Keratinocyte (primary cell): ENCODE measurements around the gene CARD11. TPM values are rescaled to one million over a fixed set of nuclear protein-coding genes. Genes with fewer than 3 reads are reported as not detected.

ENCODE experiments used
- DNase-seq: peaks from one replicate; pipeline ENCODE4 v3.0.0-alpha.2; 2011; ENCODE audit warnings: low read depth, missing footprints, low spot score
- FAIRE-seq: peaks from 2 replicates; lab custom pipeline; 2011; peaks lifted over from hg19 to GRCh38; lab: Jason Lieb, UNC
- H2AFZ ChIP-seq: 2 replicates; pipeline ENCODE4 v1.6.0; 2012; ENCODE audit warnings: low read length, control low read depth, inconsistent platforms; ENCODE audit not compliant: control insufficient read depth
- H3K27ac ChIP-seq: 2 replicates; pipeline ENCODE4 v1.5.1; 2011; ENCODE audit warnings: low read length; ENCODE audit not compliant: control insufficient read depth, insufficient read depth
- H3K27me3 ChIP-seq: 3 replicates; pipeline ENCODE4 v1.6.0; 2011; ENCODE audit warnings: low read length; ENCODE audit not compliant: control insufficient read depth, insufficient read depth; ENCODE audit errors: extremely low read depth
- H3K36me3 ChIP-seq, 2 experiments: 2 replicates in 1 of 2; 3 replicates in 1 of 2; pipeline ENCODE4 v1.5.1; 2011; ENCODE audit warnings: low read length in 2 of 2, mild to moderate bottlenecking in 1 of 2; ENCODE audit not compliant: control insufficient read depth in 2 of 2, insufficient read depth in 2 of 2; ENCODE audit errors: extremely low read depth in 1 of 2
- H3K4me1 ChIP-seq: 3 replicates; pipeline ENCODE4 v1.5.1; 2011; ENCODE audit warnings: low read length; ENCODE audit not compliant: control insufficient read depth, insufficient read depth; ENCODE audit errors: extremely low read depth
- H3K4me2 ChIP-seq: 3 replicates; pipeline ENCODE4 v1.6.0; 2011; ENCODE audit warnings: low read depth, low read length; ENCODE audit not compliant: control insufficient read depth, insufficient read depth; ENCODE audit errors: extremely low read depth
- H3K4me3 ChIP-seq, 3 experiments: fragments of 200-600 bp in 1 of 3; sonication (generic) in 1 of 3; 2 replicates in 2 of 3; 3 replicates in 1 of 3; pipeline ENCODE4 v1.5.1; 2011 to 2016; ENCODE audit warnings: low read length in 3 of 3, mild to moderate bottlenecking in 3 of 3, control low read depth in 2 of 3, inconsistent platforms in 1 of 3, low read depth in 1 of 3, mixed read lengths in 1 of 3, mixed run types in 1 of 3, moderate library complexity in 1 of 3; ENCODE audit not compliant: control insufficient read depth in 2 of 3, insufficient read depth in 2 of 3; ENCODE audit errors: extremely low read depth in 1 of 3
- H3K79me2 ChIP-seq: 2 replicates; pipeline ENCODE4 v1.6.0; 2012; ENCODE audit warnings: low read length; ENCODE audit not compliant: control insufficient read depth, insufficient read depth
- H3K9ac ChIP-seq: 3 replicates; pipeline ENCODE4 v1.6.0; 2011; ENCODE audit warnings: low read length; ENCODE audit not compliant: control insufficient read depth, insufficient read depth; ENCODE audit errors: extremely low read depth
- H3K9me1 ChIP-seq: 3 replicates; pipeline ENCODE4 v1.6.0; 2011; ENCODE audit warnings: low read length; ENCODE audit not compliant: control insufficient read depth, insufficient read depth; ENCODE audit errors: extremely low read depth
- H3K9me3 ChIP-seq: 2 replicates; pipeline ENCODE4 v1.5.1; 2012; ENCODE audit warnings: low read depth, low read length; ENCODE audit not compliant: control insufficient read depth
- H4K20me1 ChIP-seq: 3 replicates; pipeline ENCODE4 v1.6.0; 2011; ENCODE audit warnings: low read length; ENCODE audit not compliant: control insufficient read depth, insufficient read depth; ENCODE audit errors: extremely low read depth
- EZH2 ChIP-seq: IDR thresholded peaks from one replicate; pipeline ENCODE4 v1.6.1; 2012; ENCODE audit warnings: inconsistent platforms, mild to moderate bottlenecking, low read length, moderate library complexity
- dilution Hi-C: fragments of 300-500 bp; cut with MboI; formaldehyde crosslinking; loops from one replicate; pipeline ENCODE4 v1.7.0; 2020; ENCODE audit warnings: low sequenced_read_pairs; ENCODE audit not compliant: extremely low pct_ligation_motif_present
- polyA plus RNA-seq, 5 experiments: library from polyadenylated mRNA; depleted of rRNA in 3 of 5; stranded (reverse) in 3 of 5; stranded (forward) in 1 of 5; unstranded in 1 of 5; fragments of >200 nt; gene quantifications; 1 replicate in 1 of 5; 2 replicates in 3 of 5; 3 replicates in 1 of 5; pipeline versions ENCODE4 v1.2.1 to v1.2.3, GENCODE V29; 2011 to 2012; ENCODE audit warnings: missing spikeins in 2 of 5, low read depth in 1 of 5, low replicate concordance in 1 of 5
- TF ChIP-seq, protein P1 (sequence below), 3 experiments: IDR thresholded peaks in 1 of 3; conservative IDR thresholded peaks in 1 of 3; optimal IDR thresholded peaks in 1 of 3; 2 replicates in 2 of 3; 3 replicates in 1 of 3; pipeline versions ENCODE3 to v1.5.1; 2011; ENCODE audit warnings: low read length in 3 of 3, mild to moderate bottlenecking in 3 of 3, moderate library complexity in 2 of 3, control low read depth in 1 of 3, inconsistent platforms in 1 of 3; ENCODE audit not compliant: insufficient read depth in 2 of 3; ENCODE audit errors: extremely low read depth in 1 of 3

Gene CARD11
- polyA plus RNA-seq, 1 donor (not counting 4 experiments of a cell fraction or from before 2014, with no cell fraction given), result 4.3 TPM

DNA sequence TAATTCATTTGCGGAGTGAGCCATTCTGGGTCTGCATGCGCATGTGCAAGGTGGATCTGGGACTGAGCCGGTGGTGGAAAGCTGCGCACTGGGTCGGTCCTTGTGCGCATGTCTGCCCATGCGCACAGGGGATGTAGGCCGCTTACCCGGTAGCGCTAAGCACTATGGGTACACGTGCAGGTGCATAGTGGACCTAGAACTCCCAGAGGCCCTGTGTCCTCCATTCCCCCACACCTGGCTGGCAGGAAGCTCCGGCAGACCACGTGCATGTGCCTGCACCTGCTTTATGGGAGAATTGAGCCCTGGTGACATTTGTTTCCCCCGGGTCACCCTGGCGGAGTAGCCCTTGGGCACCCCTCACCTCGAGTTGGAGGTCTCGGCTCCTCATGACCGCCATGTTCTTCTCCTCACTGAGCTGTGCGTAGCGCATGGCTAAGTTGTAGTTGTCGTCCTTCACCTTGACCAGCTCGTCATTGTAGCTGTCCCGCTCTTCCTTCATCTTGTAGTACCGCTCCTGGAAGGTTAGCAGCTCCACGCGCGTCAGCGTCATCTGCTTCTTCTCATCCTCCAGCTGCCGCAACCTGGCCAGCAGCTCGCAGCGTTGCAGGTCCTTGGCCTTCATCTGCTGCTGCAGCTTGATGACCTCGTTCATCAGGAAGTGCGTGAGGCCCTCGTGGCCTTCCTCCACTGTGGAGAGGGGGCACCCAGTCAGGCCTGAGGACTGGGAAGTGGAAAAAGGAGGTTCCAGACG, 99.6 kb downstream of the CARD11 start:
- H3K27me3 ChIP-seq, result no peaks in the 10 kb centered on the region
- H3K9me3 ChIP-seq, result no peaks in the 10 kb centered on the region
- H3K27ac ChIP-seq, result no peak overlapping the region
- dilution Hi-C loops, result no loop called here
- H3K4me1 ChIP-seq, result peaks cover 13% of the 10 kb centered on the region
- H3K79me2 ChIP-seq, result no peaks in the 10 kb centered on the region
- no peak overlapping the region for H2AFZ ChIP-seq
- H3K9ac ChIP-seq, result no peak overlapping the region
- H3K36me3 ChIP-seq, result peaks cover 0 to 3% of the 10 kb centered on the region in 2 experiments
- TF ChIP-seq EZH2, result no peak
- TF ChIP-seq, protein P1, sequence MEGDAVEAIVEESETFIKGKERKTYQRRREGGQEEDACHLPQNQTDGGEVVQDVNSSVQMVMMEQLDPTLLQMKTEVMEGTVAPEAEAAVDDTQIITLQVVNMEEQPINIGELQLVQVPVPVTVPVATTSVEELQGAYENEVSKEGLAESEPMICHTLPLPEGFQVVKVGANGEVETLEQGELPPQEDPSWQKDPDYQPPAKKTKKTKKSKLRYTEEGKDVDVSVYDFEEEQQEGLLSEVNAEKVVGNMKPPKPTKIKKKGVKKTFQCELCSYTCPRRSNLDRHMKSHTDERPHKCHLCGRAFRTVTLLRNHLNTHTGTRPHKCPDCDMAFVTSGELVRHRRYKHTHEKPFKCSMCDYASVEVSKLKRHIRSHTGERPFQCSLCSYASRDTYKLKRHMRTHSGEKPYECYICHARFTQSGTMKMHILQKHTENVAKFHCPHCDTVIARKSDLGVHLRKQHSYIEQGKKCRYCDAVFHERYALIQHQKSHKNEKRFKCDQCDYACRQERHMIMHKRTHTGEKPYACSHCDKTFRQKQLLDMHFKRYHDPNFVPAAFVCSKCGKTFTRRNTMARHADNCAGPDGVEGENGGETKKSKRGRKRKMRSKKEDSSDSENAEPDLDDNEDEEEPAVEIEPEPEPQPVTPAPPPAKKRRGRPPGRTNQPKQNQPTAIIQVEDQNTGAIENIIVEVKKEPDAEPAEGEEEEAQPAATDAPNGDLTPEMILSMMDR (optimal IDR thresholded peaks at IDR 0.05 in 1 of 3, IDR thresholded peaks at IDR 0.05 in 1 of 3, conservative IDR thresholded peaks at IDR 0.05 in 1 of 3; ENCODE audit: extremely low read depth in 1 of 3, insufficient read depth in 2 of 3, low read length in 3 of 3), result no peak
- H3K4me2 ChIP-seq, result no peak overlapping the region
- DNase-seq, result no peak
- no peaks in the 10 kb centered on the region for H3K9me1 ChIP-seq
- FAIRE-seq, result no peak
- no peak overlapping the region for H3K4me3 ChIP-seq
- H4K20me1 ChIP-seq, result no peaks in the 10 kb centered on the region

- Histone ChIP-seq H4K20me1 (no peaks in the 10 kb centered on the region), H2AFZ (no peak overlapping the region), H3K9me1 (no peaks in the 10 kb centered on the region), H3K36me3 (peaks cover 4 to 7% of the 10 kb centered on the region in 2 experiments), H3K4me1 (peaks cover 9% of the 10 kb centered on the region), H3K4me3 (no peak overlapping the region), H3K4me2 (no peak overlapping the region), H3K27ac (no peak overlapping the region), H3K79me2 (no peaks in the 10 kb centered on the region), H3K9ac (no peak overlapping the region), H3K27me3 (no peaks in the 10 kb centered on the region), H3K9me3 (no peaks in the 10 kb centered on the region)
- TF ChIP-seq, protein P1 (optimal IDR thresholded peaks at IDR 0.05 in 1 of 3, IDR thresholded peaks at IDR 0.05 in 1 of 3, conservative IDR thresholded peaks at IDR 0.05 in 1 of 3; ENCODE audit: extremely low read depth in 1 of 3, insufficient read depth in 2 of 3, low read length in 3 of 3), result no peak
- no peak for TF ChIP-seq EZH2
- dilution Hi-C loops, result no loop called here
- DNase-seq, result no peak
- FAIRE-seq, result no peak
Observed at GRCh38 chr7:2941216-2941859, 102.3 kb downstream of the CARD11 start.
